ENCODE data around the gene HELT. TPM values are rescaled to one million over a fixed set of nuclear protein-coding genes. Genes with fewer than 3 reads are reported as not detected.

The HELT gene
- total RNA-seq, 4 donors from 2014 or later, result not detected

GRCh38 chr4:185016946-185017758, 1.1 kb upstream of the HELT start:
- 2% methylated on average over 34 of the region's 34 CpGs for WGBS
- Histone ChIP-seq H3K36me3 (no peaks in the 10 kb centered on the region), H3K9me3 (no peaks in the 10 kb centered on the region), H3K27ac (replicated peaks in 1 of 4) (no peak overlapping the region), H3K4me1 (peaks cover 8 to 60% (median 43%) of the 10 kb centered on the region in 4 donors), H3K4me3 (no peak overlapping the region), H3K27me3 (peaks cover 0 to 98% (median 55%) of the 10 kb centered on the region in 4 donors)
- no peak for DNase-seq (ENCODE audit: extremely low spot score)
- intact Hi-C loops (cut with DNase I), result no loop called here
- TF ChIP-seq CTCF (IDR thresholded peaks at IDR 0.05) (no peak), POLR2AphosphoS5 (IDR thresholded peaks at IDR 0.05) (no peak), EP300 (IDR thresholded peaks at IDR 0.05) (no peak), POLR2A (IDR thresholded peaks at IDR 0.05; ENCODE audit: low read depth) (no peak)

GRCh38 chr4:185018834-185019455, 655 bp downstream of the HELT start:
- Histone ChIP-seq H3K4me1 (peaks cover 8 to 60% (median 40%) of the 10 kb centered on the region in 4 donors), H3K36me3 (no peaks in the 10 kb centered on the region), H3K9me3 (no peaks in the 10 kb centered on the region), H3K27me3 (peaks cover 0 to 97% (median 55%) of the 10 kb centered on the region in 4 donors), H3K27ac (replicated peaks in 1 of 4) (no peak overlapping the region), H3K4me3 (no peak overlapping the region)
- TF ChIP-seq POLR2AphosphoS5 (IDR thresholded peaks at IDR 0.05) (no peak), POLR2A (IDR thresholded peaks at IDR 0.05; ENCODE audit: low read depth) (no peak), EP300 (IDR thresholded peaks at IDR 0.05) (no peak), CTCF (IDR thresholded peaks at IDR 0.05) (no peak)
- 0% methylated on average over 7 of the region's 41 CpGs for WGBS
- intact Hi-C loops (cut with DNase I), result no loop called here
- no peak for DNase-seq (ENCODE audit: extremely low spot score)

GRCh38 chr4:185019456-185020292, 1.4 kb downstream of the HELT start:
- TF ChIP-seq CTCF (IDR thresholded peaks at IDR 0.05), result no peak
- no peak for TF ChIP-seq POLR2A (IDR thresholded peaks at IDR 0.05; ENCODE audit: low read depth)
- TF ChIP-seq POLR2AphosphoS5 (IDR thresholded peaks at IDR 0.05), result no peak
- TF ChIP-seq EP300 (IDR thresholded peaks at IDR 0.05), result no peak
- intact Hi-C loops (cut with DNase I), result no loop called here
- H3K27me3 ChIP-seq, result peaks cover 0 to 96% (median 55%) of the 10 kb centered on the region in 4 donors
- no peak overlapping the region for H3K27ac ChIP-seq (replicated peaks in 1 of 4)
- WGBS, result 3% methylated on average over 17 of the region's 57 CpGs
- DNase-seq (ENCODE audit: extremely low spot score), result no peak
- peak overlapping the region in 1 of 4 donors; percentile 2 for H3K4me3 ChIP-seq
- no peaks in the 10 kb centered on the region for H3K9me3 ChIP-seq
- H3K4me1 ChIP-seq, result peaks cover 8 to 60% (median 39%) of the 10 kb centered on the region in 4 donors
- no peaks in the 10 kb centered on the region for H3K36me3 ChIP-seq

- WGBS, result 4% methylated on average over 24 of the region's 48 CpGs
- no peaks in the 10 kb centered on the region for H3K36me3 ChIP-seq
Observed at GRCh38 chr4:185020293-185020808, 2.1 kb downstream of the HELT start.

More at GRCh38 chr4:185020293-185020808, 2.1 kb downstream of the HELT start:
- Histone ChIP-seq H3K27ac (replicated peaks in 1 of 4) (no peak overlapping the region), H3K27me3 (peaks cover 0 to 96% (median 53%) of the 10 kb centered on the region in 4 donors), H3K4me1 (peaks cover 8 to 60% (median 39%) of the 10 kb centered on the region in 4 donors), H3K4me3 (peak overlapping the region in 1 of 4 donors; percentile 9), H3K9me3 (no peaks in the 10 kb centered on the region)
- no peak for TF ChIP-seq POLR2A (IDR thresholded peaks at IDR 0.05; ENCODE audit: low read depth)
- no peak for TF ChIP-seq EP300 (IDR thresholded peaks at IDR 0.05)
- intact Hi-C loops (cut with DNase I), result no loop called here
- no peak for DNase-seq (ENCODE audit: extremely low spot score)

Measured in esophagus muscularis mucosa (tissue), 4 donors.